Measurements from ENCODE around the gene COL17A1.

Gene COL17A1

GRCh38 chr10:104040382-104040781, 45.3 kb downstream of the COL17A1 start:
- no peaks in the 10 kb centered on the region for H3K9me3 ChIP-seq (ENCODE audit: control insufficient read depth in 2 of 2, low read length in 2 of 2)
- no peaks in the 10 kb centered on the region for H3K36me3 ChIP-seq (ENCODE audit: control insufficient read depth in 2 of 2, insufficient read depth in 2 of 2, low read length in 2 of 2)
- no peak overlapping the region for H3K4me3 ChIP-seq (ENCODE audit: low read length in 2 of 2)
- H3K9ac ChIP-seq (ENCODE audit: low read length in 2 of 2): no peak overlapping the region
- no peak overlapping the region for H3K27ac ChIP-seq (ENCODE audit: low read length)
- no peaks in the 10 kb centered on the region for H3K27me3 ChIP-seq (ENCODE audit: control insufficient read depth in 1 of 2, insufficient read depth in 2 of 2, low read length in 2 of 2)
- H3K4me1 ChIP-seq (ENCODE audit: control insufficient read depth, insufficient read depth, low read length): no peaks in the 10 kb centered on the region

GRCh38 chr10:104038958-104039752, 46.5 kb downstream of the COL17A1 start:
- Histone ChIP-seq H3K9ac (ENCODE audit: low read length in 2 of 2) (no peak overlapping the region), H3K27me3 (ENCODE audit: control insufficient read depth in 1 of 2, insufficient read depth in 2 of 2, low read length in 2 of 2) (no peaks in the 10 kb centered on the region), H3K4me1 (ENCODE audit: control insufficient read depth, insufficient read depth, low read length) (no peaks in the 10 kb centered on the region), H3K4me3 (ENCODE audit: low read length in 2 of 2) (no peak overlapping the region), H3K36me3 (ENCODE audit: control insufficient read depth in 2 of 2, insufficient read depth in 2 of 2, low read length in 2 of 2) (no peaks in the 10 kb centered on the region), H3K9me3 (ENCODE audit: control insufficient read depth in 2 of 2, low read length in 2 of 2) (no peaks in the 10 kb centered on the region), H3K27ac (ENCODE audit: low read length) (no peak overlapping the region)

- no peaks in the 10 kb centered on the region for H3K4me1 ChIP-seq (ENCODE audit: control insufficient read depth, insufficient read depth, low read length)
- H3K36me3 ChIP-seq (ENCODE audit: control insufficient read depth in 2 of 2, insufficient read depth in 2 of 2, low read length in 2 of 2): no peaks in the 10 kb centered on the region
- H3K27ac ChIP-seq (ENCODE audit: low read length): no peak overlapping the region
- no peak overlapping the region for H3K9ac ChIP-seq (ENCODE audit: low read length in 2 of 2)
- H3K9me3 ChIP-seq (ENCODE audit: control insufficient read depth in 2 of 2, low read length in 2 of 2): no peaks in the 10 kb centered on the region
- H3K27me3 ChIP-seq (ENCODE audit: control insufficient read depth in 1 of 2, insufficient read depth in 2 of 2, low read length in 2 of 2): no peaks in the 10 kb centered on the region
- H3K4me3 ChIP-seq (ENCODE audit: low read length in 2 of 2): no peak overlapping the region
Observed at GRCh38 chr10:104038537-104038936, 47.1 kb downstream of the COL17A1 start.

DNA sequence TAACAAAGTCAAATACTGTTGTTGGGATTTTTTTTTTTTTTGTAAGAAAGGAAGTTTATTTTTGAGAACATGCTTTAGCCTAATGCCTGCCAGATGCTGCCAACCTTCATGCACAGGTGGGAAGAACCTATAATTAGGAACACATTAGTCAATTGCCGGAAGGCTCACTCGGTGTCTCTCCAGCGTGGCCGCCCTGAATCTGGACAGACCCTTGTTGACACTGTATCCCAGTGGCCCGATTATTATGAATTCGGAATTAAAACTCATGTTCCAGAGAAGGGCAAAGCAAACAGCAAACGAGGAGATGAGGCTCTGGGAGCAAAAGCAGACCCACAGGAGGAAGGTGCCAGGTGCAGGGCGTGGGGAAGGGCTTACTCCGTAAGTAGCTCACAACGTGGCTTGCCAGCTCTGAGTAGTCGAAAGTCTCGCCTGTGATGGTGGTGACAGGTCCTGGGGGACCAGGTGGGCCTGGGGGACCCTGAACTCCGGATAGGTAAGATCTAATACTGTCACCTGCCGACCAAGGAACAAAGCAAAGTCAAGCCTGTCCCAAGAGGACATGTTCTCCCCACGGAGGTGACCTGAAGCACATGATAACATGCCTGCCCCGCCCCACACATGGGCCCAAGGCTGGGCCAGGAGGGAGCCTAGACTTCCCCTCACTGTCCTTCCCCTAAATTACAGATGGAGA, 48.3 kb downstream of the COL17A1 start:
- no peak overlapping the region for H3K4me3 ChIP-seq (ENCODE audit: low read length in 2 of 2)
- H3K27me3 ChIP-seq (ENCODE audit: control insufficient read depth in 1 of 2, insufficient read depth in 2 of 2, low read length in 2 of 2): no peaks in the 10 kb centered on the region
- H3K4me1 ChIP-seq (ENCODE audit: control insufficient read depth, insufficient read depth, low read length): no peaks in the 10 kb centered on the region
- H3K9me3 ChIP-seq (ENCODE audit: control insufficient read depth in 2 of 2, low read length in 2 of 2): no peaks in the 10 kb centered on the region
- H3K36me3 ChIP-seq (ENCODE audit: control insufficient read depth in 2 of 2, insufficient read depth in 2 of 2, low read length in 2 of 2): peaks cover 0 to 3% of the 10 kb centered on the region in 2 donors
- no peak overlapping the region for H3K9ac ChIP-seq (ENCODE audit: low read length in 2 of 2)
- H3K27ac ChIP-seq (ENCODE audit: low read length): no peak overlapping the region

DNA sequence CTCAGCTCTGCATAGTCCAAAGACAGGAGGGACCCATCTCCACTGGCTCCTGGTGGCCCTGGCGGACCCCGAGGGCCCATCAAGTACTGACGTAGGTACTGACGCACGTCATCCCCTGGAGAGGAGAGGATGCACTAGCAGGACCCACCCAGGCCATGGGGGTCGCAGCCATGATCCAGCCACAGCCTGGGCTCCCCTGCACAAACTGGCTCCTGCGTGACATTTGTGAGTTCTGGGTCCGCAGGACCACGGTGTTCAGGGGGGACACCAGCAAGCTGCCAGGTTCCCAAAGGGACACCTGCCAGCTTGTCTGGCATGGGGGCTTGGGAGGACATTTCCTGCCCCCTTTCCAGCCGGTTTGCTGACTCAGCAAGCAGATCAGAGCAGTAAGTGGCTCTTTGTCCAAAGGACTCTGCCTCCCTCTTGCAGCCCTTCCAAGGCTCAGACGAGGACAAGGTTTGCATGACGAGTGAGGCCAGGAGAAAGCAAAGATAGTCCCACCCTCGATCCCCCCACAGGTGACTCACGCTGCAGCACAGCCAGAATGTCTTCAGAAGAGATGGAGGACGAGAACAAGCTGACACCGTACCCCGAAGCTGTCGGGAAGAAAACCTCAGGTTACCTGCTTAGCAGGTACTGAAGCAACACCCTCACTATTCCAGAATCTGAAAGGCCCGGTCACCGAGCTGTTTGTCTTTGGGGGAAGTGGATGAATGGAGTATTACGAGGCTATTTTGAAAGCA, 49.0 kb downstream of the COL17A1 start:
- H3K9me3 ChIP-seq (ENCODE audit: control insufficient read depth in 2 of 2, low read length in 2 of 2): no peaks in the 10 kb centered on the region

GRCh38 chr10:104036069-104036384, 49.7 kb downstream of the COL17A1 start:
- peaks cover 0 to 9% of the 10 kb centered on the region in 2 donors for H3K36me3 ChIP-seq (ENCODE audit: control insufficient read depth in 2 of 2, insufficient read depth in 2 of 2, low read length in 2 of 2)
- no peaks in the 10 kb centered on the region for H3K27me3 ChIP-seq (ENCODE audit: control insufficient read depth in 1 of 2, insufficient read depth in 2 of 2, low read length in 2 of 2)
- H3K9me3 ChIP-seq (ENCODE audit: control insufficient read depth in 2 of 2, low read length in 2 of 2): no peaks in the 10 kb centered on the region
- no peak overlapping the region for H3K27ac ChIP-seq (ENCODE audit: low read length)
- H3K4me1 ChIP-seq (ENCODE audit: control insufficient read depth, insufficient read depth, low read length): no peaks in the 10 kb centered on the region
- no peak overlapping the region for H3K4me3 ChIP-seq (ENCODE audit: low read length in 2 of 2)
- no peak overlapping the region for H3K9ac ChIP-seq (ENCODE audit: low read length in 2 of 2)

More for the DNA sequence above, 49.0 kb downstream of the COL17A1 start:
- Histone ChIP-seq H3K27ac (ENCODE audit: low read length) (no peak overlapping the region), H3K9ac (ENCODE audit: low read length in 2 of 2) (no peak overlapping the region), H3K4me3 (ENCODE audit: low read length in 2 of 2) (no peak overlapping the region), H3K36me3 (ENCODE audit: control insufficient read depth in 2 of 2, insufficient read depth in 2 of 2, low read length in 2 of 2) (peaks cover 0 to 5% of the 10 kb centered on the region in 2 donors), H3K27me3 (ENCODE audit: control insufficient read depth in 1 of 2, insufficient read depth in 2 of 2, low read length in 2 of 2) (no peaks in the 10 kb centered on the region), H3K4me1 (ENCODE audit: control insufficient read depth, insufficient read depth, low read length) (no peaks in the 10 kb centered on the region)

DNA sequence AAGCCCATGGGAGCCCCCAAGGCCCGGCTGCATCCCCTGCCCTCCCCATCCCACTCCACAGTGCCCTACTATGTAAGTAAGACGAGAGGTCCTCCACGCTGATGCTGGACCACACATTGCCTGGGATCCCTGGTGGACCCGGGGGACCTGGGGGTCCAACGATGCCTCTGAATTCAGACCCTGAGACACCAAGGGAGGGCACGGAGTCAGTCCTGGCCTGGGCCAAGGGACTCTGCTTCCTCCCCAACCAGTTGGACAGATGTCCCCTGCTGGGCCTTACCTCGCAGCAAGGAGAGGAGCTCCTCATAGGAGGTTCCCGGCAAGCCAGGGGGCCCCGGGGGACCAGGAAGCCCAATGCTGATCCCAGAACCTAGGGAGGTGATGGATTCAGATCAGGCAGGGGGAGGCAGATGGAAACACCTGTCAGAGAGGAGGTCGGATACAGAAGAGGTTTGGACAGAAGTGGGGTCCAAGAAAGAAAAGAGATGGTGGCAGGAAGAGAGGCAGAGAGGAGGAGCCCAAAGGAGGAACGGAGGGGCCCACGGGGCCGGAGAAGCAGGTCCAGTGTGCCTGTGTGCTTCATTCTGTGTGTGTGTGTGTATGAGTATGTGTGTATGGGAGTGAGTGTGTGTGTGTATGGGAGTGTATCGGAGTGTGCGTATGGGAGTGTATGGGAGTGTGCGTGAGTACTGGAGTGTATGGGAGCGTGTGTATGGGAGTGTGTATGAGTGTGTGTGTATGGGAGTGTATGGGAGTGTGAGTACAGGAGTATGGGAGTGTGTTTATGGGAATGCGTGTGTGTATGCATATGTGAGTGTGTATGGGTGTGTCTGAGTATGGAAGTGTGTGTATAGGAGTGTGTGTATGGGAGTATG, 50.2 kb downstream of the COL17A1 start:
- Histone ChIP-seq H3K27me3 (ENCODE audit: control insufficient read depth in 1 of 2, insufficient read depth in 2 of 2, low read length in 2 of 2) (no peaks in the 10 kb centered on the region), H3K4me1 (ENCODE audit: control insufficient read depth, insufficient read depth, low read length) (no peaks in the 10 kb centered on the region), H3K9ac (ENCODE audit: low read length in 2 of 2) (no peak overlapping the region), H3K27ac (ENCODE audit: low read length) (no peak overlapping the region), H3K4me3 (ENCODE audit: low read length in 2 of 2) (no peak overlapping the region), H3K36me3 (ENCODE audit: control insufficient read depth in 2 of 2, insufficient read depth in 2 of 2, low read length in 2 of 2) (peaks cover 0 to 9% of the 10 kb centered on the region in 2 donors), H3K9me3 (ENCODE audit: control insufficient read depth in 2 of 2, low read length in 2 of 2) (no peaks in the 10 kb centered on the region)

GRCh38 chr10:104034401-104035193, 51.1 kb downstream of the COL17A1 start:
- Histone ChIP-seq H3K27ac (ENCODE audit: low read length) (no peak overlapping the region), H3K27me3 (ENCODE audit: control insufficient read depth in 1 of 2, insufficient read depth in 2 of 2, low read length in 2 of 2) (no peaks in the 10 kb centered on the region), H3K9ac (ENCODE audit: low read length in 2 of 2) (no peak overlapping the region), H3K36me3 (ENCODE audit: control insufficient read depth in 2 of 2, insufficient read depth in 2 of 2, low read length in 2 of 2) (peaks cover under 1 to 9% of the 10 kb centered on the region in 2 donors), H3K9me3 (ENCODE audit: control insufficient read depth in 2 of 2, low read length in 2 of 2) (no peaks in the 10 kb centered on the region), H3K4me1 (ENCODE audit: control insufficient read depth, insufficient read depth, low read length) (no peaks in the 10 kb centered on the region), H3K4me3 (ENCODE audit: low read length in 2 of 2) (no peak overlapping the region)

GRCh38 chr10:104033966-104034365, 51.7 kb downstream of the COL17A1 start:
- H3K4me1 ChIP-seq (ENCODE audit: control insufficient read depth, insufficient read depth, low read length): no peaks in the 10 kb centered on the region
- no peaks in the 10 kb centered on the region for H3K27me3 ChIP-seq (ENCODE audit: control insufficient read depth in 1 of 2, insufficient read depth in 2 of 2, low read length in 2 of 2)
- H3K27ac ChIP-seq (ENCODE audit: low read length): no peak overlapping the region
- peaks cover 6 to 9% of the 10 kb centered on the region in 2 donors for H3K36me3 ChIP-seq (ENCODE audit: control insufficient read depth in 2 of 2, insufficient read depth in 2 of 2, low read length in 2 of 2)
- H3K4me3 ChIP-seq (ENCODE audit: low read length in 2 of 2): no peak overlapping the region
- H3K9me3 ChIP-seq (ENCODE audit: control insufficient read depth in 2 of 2, low read length in 2 of 2): no peaks in the 10 kb centered on the region
- H3K9ac ChIP-seq (ENCODE audit: low read length in 2 of 2): no peak overlapping the region
